ENCODE results near the gene ADGRA3.
"Not testable (repeated sequence)": the region's sequence is repeated elsewhere in the genome, so short reads cannot be mapped to it uniquely, and the experiment has no call there.

DNA sequence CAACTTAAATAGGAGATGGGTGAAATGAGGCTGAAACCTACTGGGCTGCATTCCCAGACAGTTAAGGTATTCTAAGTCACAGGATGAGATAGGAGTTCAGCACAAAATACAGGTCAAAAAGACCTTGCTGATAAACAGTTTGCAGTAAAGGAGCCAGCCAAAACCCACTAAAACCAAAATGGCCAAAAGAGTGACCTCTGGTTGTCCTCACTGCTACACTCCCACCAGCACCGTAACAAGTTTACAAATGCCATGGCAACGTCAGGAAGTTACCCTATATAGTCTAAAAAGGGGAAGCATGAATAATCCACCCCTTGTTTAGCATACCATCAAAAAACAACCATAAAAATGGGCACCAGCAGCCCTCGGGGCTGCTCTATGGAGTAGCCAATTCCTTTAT, 133.7 kb downstream of the ADGRA3 start:
- TF ChIP-seq, protein P1, sequence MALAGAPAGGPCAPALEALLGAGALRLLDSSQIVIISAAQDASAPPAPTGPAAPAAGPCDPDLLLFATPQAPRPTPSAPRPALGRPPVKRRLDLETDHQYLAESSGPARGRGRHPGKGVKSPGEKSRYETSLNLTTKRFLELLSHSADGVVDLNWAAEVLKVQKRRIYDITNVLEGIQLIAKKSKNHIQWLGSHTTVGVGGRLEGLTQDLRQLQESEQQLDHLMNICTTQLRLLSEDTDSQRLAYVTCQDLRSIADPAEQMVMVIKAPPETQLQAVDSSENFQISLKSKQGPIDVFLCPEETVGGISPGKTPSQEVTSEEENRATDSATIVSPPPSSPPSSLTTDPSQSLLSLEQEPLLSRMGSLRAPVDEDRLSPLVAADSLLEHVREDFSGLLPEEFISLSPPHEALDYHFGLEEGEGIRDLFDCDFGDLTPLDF (CRISPR knock-in tag; IDR thresholded peaks at IDR 0.05), result not testable (repeated sequence)
- TF ChIP-seq SMC3 (IDR thresholded peaks at IDR 0.05; ENCODE audit: low read length), result not testable (repeated sequence)
